ENCODE data around the gene NGRN.
A peak's percentile ranks its signal among the peaks of the same experiment; 100 is the strongest.

- TF ChIP-seq, protein P1, sequence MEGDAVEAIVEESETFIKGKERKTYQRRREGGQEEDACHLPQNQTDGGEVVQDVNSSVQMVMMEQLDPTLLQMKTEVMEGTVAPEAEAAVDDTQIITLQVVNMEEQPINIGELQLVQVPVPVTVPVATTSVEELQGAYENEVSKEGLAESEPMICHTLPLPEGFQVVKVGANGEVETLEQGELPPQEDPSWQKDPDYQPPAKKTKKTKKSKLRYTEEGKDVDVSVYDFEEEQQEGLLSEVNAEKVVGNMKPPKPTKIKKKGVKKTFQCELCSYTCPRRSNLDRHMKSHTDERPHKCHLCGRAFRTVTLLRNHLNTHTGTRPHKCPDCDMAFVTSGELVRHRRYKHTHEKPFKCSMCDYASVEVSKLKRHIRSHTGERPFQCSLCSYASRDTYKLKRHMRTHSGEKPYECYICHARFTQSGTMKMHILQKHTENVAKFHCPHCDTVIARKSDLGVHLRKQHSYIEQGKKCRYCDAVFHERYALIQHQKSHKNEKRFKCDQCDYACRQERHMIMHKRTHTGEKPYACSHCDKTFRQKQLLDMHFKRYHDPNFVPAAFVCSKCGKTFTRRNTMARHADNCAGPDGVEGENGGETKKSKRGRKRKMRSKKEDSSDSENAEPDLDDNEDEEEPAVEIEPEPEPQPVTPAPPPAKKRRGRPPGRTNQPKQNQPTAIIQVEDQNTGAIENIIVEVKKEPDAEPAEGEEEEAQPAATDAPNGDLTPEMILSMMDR (conservative IDR thresholded peaks at IDR 0.05; ENCODE audit: low read length) = peak; percentile 62
- TF ChIP-seq EZH2phosphoT487 (IDR thresholded peaks at IDR 0.05; ENCODE audit: borderline replicate concordance, low read depth, low read length) = no peak
These were observed 32.5 kb upstream of the NGRN start for GRCh38 chr15:90232941-90233386.

All from OCI-LY7 (cell line).